Astrocyte (in vitro differentiated cells and primary cell): ENCODE data around the gene DBNDD2.

Source experiments
- EZH2 ChIP-seq: IDR thresholded peaks from 2 replicates; pipeline ENCODE4 v1.6.1; 2012; ENCODE audit warnings: mild to moderate bottlenecking, low read length, inconsistent platforms; ENCODE audit not compliant: insufficient read depth
- TF ChIP-seq, protein P1 (sequence below): IDR thresholded peaks from 2 replicates; pipeline ENCODE4 v1.5.1; 2011; ENCODE audit warnings: low read depth, mild to moderate bottlenecking, inconsistent platforms, low read length, moderate library complexity; ENCODE audit not compliant: insufficient read depth

- TF ChIP-seq, protein P1, sequence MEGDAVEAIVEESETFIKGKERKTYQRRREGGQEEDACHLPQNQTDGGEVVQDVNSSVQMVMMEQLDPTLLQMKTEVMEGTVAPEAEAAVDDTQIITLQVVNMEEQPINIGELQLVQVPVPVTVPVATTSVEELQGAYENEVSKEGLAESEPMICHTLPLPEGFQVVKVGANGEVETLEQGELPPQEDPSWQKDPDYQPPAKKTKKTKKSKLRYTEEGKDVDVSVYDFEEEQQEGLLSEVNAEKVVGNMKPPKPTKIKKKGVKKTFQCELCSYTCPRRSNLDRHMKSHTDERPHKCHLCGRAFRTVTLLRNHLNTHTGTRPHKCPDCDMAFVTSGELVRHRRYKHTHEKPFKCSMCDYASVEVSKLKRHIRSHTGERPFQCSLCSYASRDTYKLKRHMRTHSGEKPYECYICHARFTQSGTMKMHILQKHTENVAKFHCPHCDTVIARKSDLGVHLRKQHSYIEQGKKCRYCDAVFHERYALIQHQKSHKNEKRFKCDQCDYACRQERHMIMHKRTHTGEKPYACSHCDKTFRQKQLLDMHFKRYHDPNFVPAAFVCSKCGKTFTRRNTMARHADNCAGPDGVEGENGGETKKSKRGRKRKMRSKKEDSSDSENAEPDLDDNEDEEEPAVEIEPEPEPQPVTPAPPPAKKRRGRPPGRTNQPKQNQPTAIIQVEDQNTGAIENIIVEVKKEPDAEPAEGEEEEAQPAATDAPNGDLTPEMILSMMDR: no peak
- no peak for TF ChIP-seq EZH2
Measured at GRCh38 chr20:45444050-45444449, 36.0 kb downstream of the DBNDD2 start.
